NK-92 (cell line): ENCODE results near the gene PAK2.
"Not testable (repeated sequence)": the region's sequence is repeated elsewhere in the genome, so short reads cannot be mapped to it uniquely, and the experiment has no call there.

Source experiments
- DNase-seq: peaks from one replicate; lab custom pipeline; 2025; ENCODE audit not compliant: unreplicated experiment; lab: John Stamatoyannopoulos, UW

The PAK2 gene

GRCh38 chr3:196739671-196740480 lies at the start of gene PAK2:
TSS of gene PAK2 (plus strand) at chr3:196739857. CDS start at chr3:196782647, 42,790 bp downstream.
- peak; percentile 26 for DNase-seq

GRCh38 chr3:196689941-196690660 lies 49.6 kb upstream of the PAK2 start:
- no peak for DNase-seq

GRCh38 chr3:196691386-196691785 lies 48.3 kb upstream of the PAK2 start:
- DNase-seq, result no peak

- DNase-seq, result no peak
Measured at GRCh38 chr3:196694202-196694638, 45.4 kb upstream of the PAK2 start.

- DNase-seq, result no peak
Measured at GRCh38 chr3:196694941-196695848, 44.5 kb upstream of the PAK2 start.

GRCh38 chr3:196695849-196696226 lies 43.8 kb upstream of the PAK2 start:
- DNase-seq, result no peak

GRCh38 chr3:196697270-196697669 lies 42.4 kb upstream of the PAK2 start:
- DNase-seq, result no peak

- DNase-seq, result no peak
Measured at GRCh38 chr3:196699749-196700148, 39.9 kb upstream of the PAK2 start.

GRCh38 chr3:196700801-196701200 lies 38.9 kb upstream of the PAK2 start:
- no peak for DNase-seq

GRCh38 chr3:196706327-196706726 lies 33.3 kb upstream of the PAK2 start:
- no peak for DNase-seq

GRCh38 chr3:196706731-196707130 lies 32.9 kb upstream of the PAK2 start:
- DNase-seq, result no peak

- DNase-seq, result no peak
Measured at GRCh38 chr3:196707566-196707965, 32.1 kb upstream of the PAK2 start.

- no peak for DNase-seq
Measured at GRCh38 chr3:196708467-196708866, 31.2 kb upstream of the PAK2 start.

- DNase-seq, result peak; percentile 67
Measured at GRCh38 chr3:196711838-196712513, 27.7 kb upstream of the PAK2 start, which contains the start of the genes CEP19 and PIGX. TSS of gene CEP19 (minus strand) at chr3:196712250. CDS start at chr3:196708657, 3,593 bp downstream. TSS of gene PIGX (plus strand) at chr3:196712377.

GRCh38 chr3:196712514-196713413 lies 26.9 kb upstream of the PAK2 start:
- no peak for DNase-seq

GRCh38 chr3:196717162-196717561 lies 22.5 kb upstream of the PAK2 start:
- not testable (repeated sequence) for DNase-seq

- DNase-seq, result no peak
Measured at GRCh38 chr3:196721097-196721496, 18.6 kb upstream of the PAK2 start.

GRCh38 chr3:196726788-196727675 lies 12.6 kb upstream of the PAK2 start:
- DNase-seq, result no peak
